HG03103 (cell line): ENCODE measurements around the gene EYS.

Experiments
- ATAC-seq: cut with Tn5 transposase; IDR thresholded peaks from one replicate; pipeline ENCODE4 v1.9.1; 2021; ENCODE audit warnings: low read depth; ENCODE audit not compliant: unreplicated experiment

EYS gene

GRCh38 chr6:64123761-64124633, 1583.0 kb downstream of the EYS start:
- no peak for ATAC-seq

DNA sequence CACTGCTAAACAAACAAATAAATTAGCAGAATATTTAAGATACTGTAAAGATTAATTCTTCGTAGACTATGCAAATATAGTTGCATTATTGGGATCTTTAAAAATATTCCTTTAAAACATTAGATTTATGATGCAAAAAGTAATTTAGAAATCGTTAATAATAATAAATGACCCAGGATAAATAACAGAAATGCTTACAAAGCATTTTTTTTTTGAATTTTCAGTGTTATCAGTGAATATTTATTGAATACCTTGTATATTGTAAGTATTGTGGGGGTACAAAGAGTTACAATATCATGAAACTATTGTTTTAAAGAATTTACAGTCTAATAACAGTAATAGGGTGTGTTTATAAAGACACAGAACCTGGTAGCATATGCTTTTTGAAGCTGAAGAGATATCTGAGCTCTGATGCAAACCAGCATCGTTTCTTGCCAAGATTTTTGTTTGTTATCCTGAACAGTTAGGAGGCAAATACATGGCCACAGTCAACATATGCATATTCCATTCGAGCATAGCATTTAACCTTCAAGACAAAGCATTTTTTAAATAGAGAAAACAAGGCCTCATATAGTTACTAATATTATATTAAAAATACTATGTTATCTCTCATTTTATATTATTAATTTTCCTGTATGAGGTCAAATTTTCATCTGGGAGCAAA, 1584.2 kb downstream of the EYS start:
- no peak for ATAC-seq

DNA sequence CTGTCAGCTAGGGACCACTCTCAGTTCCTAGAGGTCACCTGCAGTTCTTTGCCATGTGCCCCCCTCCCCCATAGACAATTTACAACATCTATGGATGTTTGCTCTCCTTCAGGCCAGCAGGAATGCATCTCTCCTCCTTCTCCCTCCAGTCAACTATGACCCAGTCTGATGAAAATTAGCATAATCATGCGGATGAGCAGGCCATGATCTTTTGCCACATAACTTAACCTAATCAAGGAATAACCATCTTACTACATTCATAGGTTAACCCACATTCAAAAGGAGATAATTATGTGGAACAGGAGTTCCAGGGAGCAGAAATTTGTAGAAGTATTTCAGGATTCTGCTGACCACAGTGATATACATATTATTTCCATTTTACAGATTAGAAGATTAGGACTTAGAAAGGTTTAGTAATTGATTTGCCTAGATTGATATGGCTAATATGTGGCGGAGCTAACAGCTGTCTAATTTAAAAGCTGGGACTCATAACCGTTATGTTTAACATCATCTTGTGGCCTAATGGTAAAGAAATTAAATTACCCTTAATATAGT, 1585.9 kb downstream of the EYS start:
- no peak for ATAC-seq

GRCh38 chr6:64113704-64114103, 1593.3 kb downstream of the EYS start:
- no peak for ATAC-seq

- no peak for ATAC-seq
Observed at GRCh38 chr6:64104051-64104450, 1603.0 kb downstream of the EYS start.

DNA sequence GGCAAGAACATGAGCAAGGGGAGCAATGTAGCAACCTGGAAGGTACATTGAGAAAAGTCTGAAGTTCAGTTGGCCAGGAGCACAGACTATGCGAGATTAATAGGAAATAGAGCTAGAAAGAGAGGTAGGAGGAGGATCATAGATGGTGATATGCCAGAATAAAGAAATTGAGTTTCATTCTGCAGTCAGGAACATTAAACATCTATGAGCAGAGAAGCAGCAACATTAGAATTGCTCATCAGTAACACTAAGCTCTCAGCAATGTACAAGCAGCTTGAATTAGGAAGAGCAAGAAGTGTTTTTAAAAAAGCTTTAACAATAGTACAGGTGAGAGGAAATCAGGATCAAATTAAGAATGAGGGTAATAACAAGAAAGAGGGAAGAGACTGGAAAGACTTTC, 1603.5 kb downstream of the EYS start:
- no peak for ATAC-seq

DNA sequence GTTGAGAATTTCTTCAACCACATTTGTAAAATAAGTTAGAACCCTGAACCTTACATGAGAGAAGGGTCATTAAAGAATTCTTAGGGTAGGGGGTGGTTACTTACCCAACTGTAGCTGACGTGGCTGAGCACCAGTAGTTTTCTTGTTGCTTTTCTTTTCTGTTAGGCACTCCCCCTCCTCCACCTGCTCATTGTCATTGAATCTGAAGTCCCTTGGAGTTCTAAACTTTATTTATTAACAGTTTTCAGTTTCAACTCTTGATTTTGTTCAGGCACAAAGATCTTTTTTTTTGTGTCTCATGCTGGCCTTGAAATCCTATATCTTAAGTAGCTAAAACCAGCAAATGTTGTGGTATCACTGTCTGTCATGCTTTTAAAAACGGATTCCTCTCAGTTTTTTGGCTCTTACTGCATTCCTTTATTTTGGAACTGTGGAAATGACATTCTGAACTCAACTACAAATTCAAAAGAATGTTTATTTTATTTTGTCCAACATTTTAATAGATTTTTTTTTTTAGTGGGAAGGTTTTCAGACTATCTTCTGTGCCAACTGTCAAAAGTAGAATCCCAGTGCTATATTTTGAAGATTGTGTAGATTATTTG, 1606.2 kb downstream of the EYS start:
- ATAC-seq = no peak

DNA sequence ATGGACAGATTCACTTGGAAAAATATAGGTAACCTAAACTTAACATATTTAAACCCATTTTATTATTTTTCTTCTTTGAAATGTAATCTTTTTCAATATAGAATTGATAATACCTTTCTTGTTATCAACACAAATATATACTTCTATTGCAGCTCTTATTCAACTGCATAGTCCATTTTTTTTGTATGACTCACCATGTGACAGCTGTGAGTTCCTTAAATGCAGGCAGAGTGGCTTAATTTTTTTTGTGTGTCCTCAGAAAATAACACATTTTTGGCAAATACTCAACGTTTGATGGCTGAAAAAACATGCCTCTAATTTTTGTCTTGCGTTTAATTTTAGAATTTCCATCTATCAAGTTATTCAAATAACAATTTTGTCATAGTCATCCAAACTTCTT, 1616.7 kb downstream of the EYS start:
- no peak for ATAC-seq

GRCh38 chr6:64085126-64085525, 1621.9 kb downstream of the EYS start:
- ATAC-seq = no peak

GRCh38 chr6:64084185-64084663, 1622.8 kb downstream of the EYS start:
- no peak for ATAC-seq

DNA sequence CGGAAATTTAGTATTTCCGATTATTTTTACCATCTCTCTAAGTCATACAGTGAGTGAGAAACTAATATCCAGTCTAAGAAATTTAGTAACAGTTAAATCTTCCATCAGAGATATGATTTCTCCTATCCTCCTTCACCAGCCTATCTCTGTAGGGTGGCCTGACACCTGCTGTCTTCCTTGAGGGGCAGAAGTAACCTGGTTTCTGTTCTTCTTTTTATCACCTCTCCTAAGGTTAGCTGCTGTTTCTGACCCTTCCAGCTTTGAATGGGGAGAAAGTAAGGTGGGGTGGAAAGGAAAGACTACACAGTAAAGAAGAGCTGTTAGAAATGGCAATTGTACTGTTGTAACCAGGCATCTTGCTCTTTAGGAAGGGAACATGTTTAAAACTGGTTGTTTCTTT, 1623.8 kb downstream of the EYS start:
- ATAC-seq = no peak

DNA sequence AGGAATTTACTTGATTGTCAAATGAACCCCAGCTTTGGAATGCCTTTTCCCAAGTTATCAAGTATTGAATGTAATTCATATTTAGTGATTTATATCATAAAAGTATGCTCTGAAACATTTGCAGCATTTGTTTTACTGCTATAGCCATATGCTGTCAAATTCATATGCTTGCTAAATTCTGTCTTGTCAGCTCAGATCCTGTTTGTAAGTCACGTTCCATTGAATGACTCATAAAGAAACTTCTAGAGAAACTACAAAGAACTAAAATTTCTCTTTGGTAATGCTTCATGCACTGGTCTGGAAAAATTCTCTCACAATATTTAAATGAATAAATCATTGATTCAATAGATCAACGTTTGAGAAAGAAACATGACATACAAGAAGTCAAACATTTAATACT, 1625.6 kb downstream of the EYS start:
- no peak for ATAC-seq

DNA sequence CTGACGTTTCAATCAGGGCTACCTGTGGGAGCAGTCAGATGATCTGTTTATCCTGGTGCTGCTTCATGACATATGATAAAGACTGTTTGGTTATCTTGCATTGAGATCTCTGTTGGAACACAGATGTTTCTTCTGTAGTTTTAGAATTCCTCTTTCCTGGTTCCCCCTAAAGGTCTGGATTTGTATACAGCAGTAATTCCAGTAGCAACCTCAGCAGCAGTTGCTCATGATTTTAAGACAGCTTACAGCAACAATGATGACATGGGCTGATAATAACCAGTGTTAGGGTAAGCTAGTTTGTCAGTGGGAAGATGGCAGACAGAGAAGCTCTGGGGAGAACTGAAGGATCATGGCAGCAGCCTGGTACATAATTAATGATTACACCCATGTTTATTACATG, 1632.0 kb downstream of the EYS start:
- ATAC-seq = no peak

DNA sequence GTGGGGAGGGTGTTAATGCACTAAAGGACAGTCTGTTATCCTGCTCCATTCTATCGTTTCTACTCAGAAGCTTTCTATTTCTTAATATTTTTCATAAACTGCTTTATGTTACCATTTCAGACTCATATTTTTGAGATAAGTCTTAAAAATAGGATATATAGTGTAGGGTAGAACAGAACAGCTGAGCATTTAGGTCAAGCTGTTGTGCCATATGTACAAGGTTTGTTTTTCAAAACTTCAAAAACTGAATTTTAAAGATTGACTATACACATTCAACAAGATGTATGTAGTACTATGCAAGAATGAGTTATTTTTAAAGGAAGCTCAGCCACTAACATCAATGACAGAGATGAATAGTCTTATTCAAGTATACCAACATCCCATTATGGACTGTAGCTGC, 1634.3 kb downstream of the EYS start:
- no peak for ATAC-seq

DNA sequence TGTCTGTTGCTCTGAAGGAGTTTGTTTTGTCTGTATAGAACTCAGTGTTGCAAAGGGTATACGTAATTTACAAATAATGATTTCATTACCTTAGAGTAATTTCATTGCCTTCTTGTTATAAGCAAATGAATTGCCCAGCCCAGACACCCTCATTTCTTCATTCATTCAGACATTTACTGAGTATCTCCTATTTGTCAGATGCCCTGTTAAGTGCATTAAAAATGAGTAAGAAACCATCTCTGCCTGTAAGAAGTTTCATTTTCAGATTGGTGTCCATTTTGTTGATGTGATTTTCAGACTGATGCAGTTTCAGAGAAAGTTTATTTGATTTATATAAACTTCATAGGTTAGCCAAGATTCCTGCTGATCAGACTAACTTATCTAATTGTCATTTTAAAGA, 1642.1 kb downstream of the EYS start:
- ATAC-seq = no peak

DNA sequence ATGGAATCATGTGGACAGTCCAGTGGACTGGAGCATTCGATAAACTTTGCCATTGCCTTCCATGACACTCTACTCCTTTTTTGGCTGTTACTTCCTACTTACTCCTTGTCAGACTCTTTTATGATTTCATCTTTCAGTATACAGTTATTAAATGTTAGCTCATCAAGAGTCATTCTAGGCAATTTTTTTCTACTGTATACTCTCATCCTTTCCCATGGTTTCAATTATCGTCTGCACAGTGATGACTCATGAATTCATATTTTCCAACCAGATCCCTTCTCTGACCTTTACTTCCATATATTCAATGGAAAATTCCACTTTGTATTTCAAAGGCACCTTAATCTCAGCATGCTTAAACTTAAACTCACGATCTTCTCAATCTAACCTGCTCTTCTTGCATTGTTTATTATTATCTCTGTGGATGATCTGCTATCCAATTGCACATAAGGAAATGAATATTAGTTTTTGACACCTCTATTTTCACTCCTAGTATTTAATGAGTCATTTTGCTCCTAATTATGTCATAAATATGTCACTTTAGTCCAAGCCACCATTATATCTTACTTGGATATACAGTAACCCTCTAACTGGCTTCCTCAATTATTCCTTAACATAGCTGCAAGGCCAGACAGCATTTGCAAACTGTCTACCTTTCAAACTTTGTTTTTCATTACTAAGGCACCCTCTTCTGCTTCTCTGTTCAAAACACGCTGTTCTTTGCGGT, 1643.9 kb downstream of the EYS start:
- no peak for ATAC-seq

GRCh38 chr6:64054861-64055260, 1652.2 kb downstream of the EYS start:
- no peak for ATAC-seq

DNA sequence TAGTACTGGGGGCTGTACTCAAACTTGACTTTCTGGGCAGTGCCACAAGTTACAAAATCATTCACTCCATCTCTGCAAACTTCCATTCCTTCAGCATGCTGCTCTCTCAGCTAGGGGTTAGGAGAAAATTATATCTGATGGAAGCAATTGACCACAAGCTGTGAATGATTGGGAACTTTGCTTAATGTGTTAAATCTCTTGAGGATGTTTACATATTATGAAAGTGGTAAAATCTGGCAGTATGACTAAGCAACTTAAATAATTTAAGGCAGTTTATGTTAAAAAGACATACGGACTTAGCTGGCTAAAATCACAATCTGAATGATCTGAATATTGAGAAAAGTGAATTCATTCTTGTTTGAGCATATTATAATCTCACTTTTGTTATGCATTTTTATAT, 1656.4 kb downstream of the EYS start:
- ATAC-seq = no peak

DNA sequence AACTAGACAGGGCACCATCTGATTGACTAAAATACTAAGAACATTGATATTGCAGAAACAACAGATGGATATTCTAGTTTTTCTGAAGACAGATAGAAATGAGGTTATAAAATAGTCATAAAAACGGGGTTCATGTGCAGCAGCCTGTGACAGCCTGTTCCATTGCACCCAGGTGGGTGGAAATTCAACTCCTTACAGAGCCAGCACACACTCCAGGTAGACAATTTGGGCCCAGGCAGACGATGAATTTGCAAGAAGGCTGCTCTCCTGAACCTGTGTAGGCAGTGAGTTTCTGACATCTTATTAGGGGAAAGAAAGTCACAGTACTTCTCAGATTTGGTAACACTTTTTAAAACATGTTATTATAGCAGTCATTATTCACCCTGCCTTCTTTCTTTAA, 1657.3 kb downstream of the EYS start:
- no peak for ATAC-seq

GRCh38 chr6:64046746-64047208, 1660.2 kb downstream of the EYS start:
- no peak for ATAC-seq

DNA sequence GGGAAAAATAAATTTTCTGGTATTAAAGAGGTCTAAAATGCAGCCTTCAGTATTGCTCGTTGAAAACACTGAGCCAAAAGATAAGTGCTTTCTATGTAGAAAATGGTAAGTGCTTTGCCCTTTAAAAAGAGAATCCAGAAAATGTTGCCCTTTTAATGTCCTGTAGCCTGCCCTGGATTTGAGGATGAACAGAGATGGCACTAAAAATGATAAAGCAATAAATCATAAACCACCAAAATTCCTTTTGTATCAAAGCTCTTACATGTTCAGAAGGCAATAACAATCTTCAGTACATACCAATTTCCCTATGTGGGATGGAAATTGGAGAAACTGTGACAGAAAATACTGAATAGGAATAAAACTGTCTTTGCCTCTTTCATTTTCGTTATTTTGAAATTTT, 1665.7 kb downstream of the EYS start:
- no peak for ATAC-seq
